Breast epithelium (tissue), 4 donors: Measurements from ENCODE around the gene GPR52. TPM values are rescaled to one million over a fixed set of nuclear protein-coding genes. Genes with fewer than 3 reads are reported as not detected.

Experiments used
- DNase-seq, 2 donors: peaks; one replicate each; pipeline ENCODE4 v3.0.0-alpha.2; 2019; ENCODE audit warnings: low spot score in 2 of 2
- H3K27ac ChIP-seq, 2 donors: fragments of 200-600 bp; sonication (generic) in 1 of 2; one replicate each; pipeline ENCODE4 v1.5.1; 2016 to 2019; ENCODE audit warnings: mild to moderate bottlenecking in 1 of 2
- H3K27me3 ChIP-seq, 2 donors: fragments of 200-600 bp; sonication (generic) in 1 of 2; one replicate each; pipeline versions ENCODE4 v1.5.1 to v1.6.0; 2017 to 2019; ENCODE audit warnings: control low read depth in 1 of 2, mild to moderate bottlenecking in 1 of 2
- H3K36me3 ChIP-seq: fragments of 200-600 bp; one replicate; pipeline ENCODE4 v1.5.1; 2019
- H3K4me1 ChIP-seq, 2 donors: fragments of 200-600 bp; sonication (generic); one replicate each; pipeline ENCODE4 v1.5.1; 2016 to 2019; ENCODE audit warnings: control low read depth in 1 of 2
- H3K4me3 ChIP-seq, 3 donors: fragments of 200-600 bp; sonication (generic); 1 replicate in 2 of 3; 2 replicates in 1 of 3; pipeline ENCODE4 v1.5.1; 2016 to 2019; ENCODE audit warnings: mild to moderate bottlenecking in 3 of 3, moderate library complexity in 2 of 3
- H3K9me3 ChIP-seq, 2 donors: fragments of 200-600 bp; sonication (generic) in 1 of 2; one replicate each; pipeline ENCODE4 v1.5.1; 2016 to 2019; ENCODE audit warnings: control low read depth in 1 of 2
- POLR2A ChIP-seq: fragments of 450-650 bp; IDR thresholded peaks from one replicate; pipeline ENCODE4 v1.6.1; 2016; ENCODE audit warnings: antibody characterized with exemption, mild to moderate bottlenecking, moderate library complexity
- POLR2AphosphoS5 ChIP-seq, 3 donors: sonication (generic); formaldehyde crosslinking; IDR thresholded peaks; one replicate each; pipeline ENCODE4 v1.6.1; 2017; ENCODE audit warnings: antibody characterized with exemption in 3 of 3
- intact Hi-C: fragments of 100-400 bp; cut with DNase I; formaldehyde crosslinking; loops from one replicate; pipeline ENCODE4 v1.15.1; 2023; ENCODE audit warnings: low total_unique reads
- total RNA-seq, 3 donors: library from RNA; depleted of rRNA; stranded (reverse); fragments of >200 nt; gene quantifications; one replicate each; pipeline ENCODE4 v1.1.0, GENCODE V29; 2016
- TF ChIP-seq, protein P1 (sequence below), 3 donors: fragments of 450-650 bp; IDR thresholded peaks; one replicate each; pipeline ENCODE4 v1.5.1; 2016 to 2017; ENCODE audit warnings: antibody characterized with exemption in 3 of 3, mild to moderate bottlenecking in 3 of 3, moderate library complexity in 3 of 3

Gene GPR52
- total RNA-seq, 3 donors from 2014 or later: 2.3 to 5.9 (median 4.3) TPM

DNA sequence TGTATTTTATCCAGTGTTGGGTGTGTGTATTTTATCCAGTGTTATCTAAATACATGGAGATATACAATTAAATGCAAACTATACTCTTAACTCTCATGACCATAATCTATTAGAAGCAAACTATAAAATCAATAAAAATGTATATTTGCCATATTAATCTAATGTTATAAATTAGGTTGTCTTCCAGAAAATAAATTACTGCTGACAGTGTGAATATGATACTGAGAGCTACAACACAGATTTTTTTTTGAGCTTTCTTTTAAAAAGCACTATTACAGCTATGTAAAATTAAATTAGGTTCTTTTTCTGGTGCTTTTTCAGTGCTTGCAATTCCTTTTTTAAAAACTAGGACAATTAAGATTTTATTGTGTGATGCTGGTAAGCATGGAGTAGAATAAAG, 19.0 kb upstream of the GPR52 start:
- TF ChIP-seq, protein P1, sequence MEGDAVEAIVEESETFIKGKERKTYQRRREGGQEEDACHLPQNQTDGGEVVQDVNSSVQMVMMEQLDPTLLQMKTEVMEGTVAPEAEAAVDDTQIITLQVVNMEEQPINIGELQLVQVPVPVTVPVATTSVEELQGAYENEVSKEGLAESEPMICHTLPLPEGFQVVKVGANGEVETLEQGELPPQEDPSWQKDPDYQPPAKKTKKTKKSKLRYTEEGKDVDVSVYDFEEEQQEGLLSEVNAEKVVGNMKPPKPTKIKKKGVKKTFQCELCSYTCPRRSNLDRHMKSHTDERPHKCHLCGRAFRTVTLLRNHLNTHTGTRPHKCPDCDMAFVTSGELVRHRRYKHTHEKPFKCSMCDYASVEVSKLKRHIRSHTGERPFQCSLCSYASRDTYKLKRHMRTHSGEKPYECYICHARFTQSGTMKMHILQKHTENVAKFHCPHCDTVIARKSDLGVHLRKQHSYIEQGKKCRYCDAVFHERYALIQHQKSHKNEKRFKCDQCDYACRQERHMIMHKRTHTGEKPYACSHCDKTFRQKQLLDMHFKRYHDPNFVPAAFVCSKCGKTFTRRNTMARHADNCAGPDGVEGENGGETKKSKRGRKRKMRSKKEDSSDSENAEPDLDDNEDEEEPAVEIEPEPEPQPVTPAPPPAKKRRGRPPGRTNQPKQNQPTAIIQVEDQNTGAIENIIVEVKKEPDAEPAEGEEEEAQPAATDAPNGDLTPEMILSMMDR (IDR thresholded peaks at IDR 0.05): no peak
- no peak for TF ChIP-seq POLR2AphosphoS5 (IDR thresholded peaks at IDR 0.05)
- no peak for TF ChIP-seq POLR2A
- Histone ChIP-seq H3K36me3 (no peaks in the 10 kb centered on the region), H3K9me3 (no peaks in the 10 kb centered on the region), H3K4me3 (no peak overlapping the region), H3K27ac (no peak overlapping the region), H3K4me1 (no peaks in the 10 kb centered on the region), H3K27me3 (no peaks in the 10 kb centered on the region)
- no peak for DNase-seq
- intact Hi-C loops: no loop called here

GRCh38 chr1:174433451-174433850, 14.3 kb upstream of the GPR52 start:
- Histone ChIP-seq H3K27ac (no peak overlapping the region), H3K36me3 (no peaks in the 10 kb centered on the region), H3K4me3 (no peak overlapping the region), H3K27me3 (no peaks in the 10 kb centered on the region), H3K4me1 (no peaks in the 10 kb centered on the region), H3K9me3 (no peaks in the 10 kb centered on the region)
- TF ChIP-seq POLR2A (no peak), POLR2AphosphoS5 (IDR thresholded peaks at IDR 0.05) (no peak)
- TF ChIP-seq, protein P1 (IDR thresholded peaks at IDR 0.05): no peak
- DNase-seq: no peak
- intact Hi-C loops: loop anchor here (10.0 kb wide), 1 partner anchor 1479 kb away; no protein-coding TSS in a partner anchor

DNA sequence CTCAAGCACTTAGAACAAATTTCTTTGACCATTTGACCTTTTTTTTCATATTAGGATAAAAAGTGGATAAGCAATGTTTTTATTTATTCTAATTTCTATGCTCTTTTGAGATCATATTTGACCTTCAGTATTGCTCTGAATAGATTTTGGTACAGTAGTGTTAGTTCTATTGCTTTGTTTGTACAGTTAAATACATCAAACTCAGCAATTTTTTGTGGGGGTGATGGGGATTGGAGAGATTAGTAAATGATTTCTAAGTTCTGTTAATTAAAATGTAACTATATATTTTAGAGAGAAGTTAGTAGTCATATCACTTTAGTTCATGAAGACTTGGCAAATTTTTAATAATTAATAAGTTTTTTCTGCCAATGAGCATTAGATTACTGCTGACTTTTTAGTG, 2.4 kb upstream of the GPR52 start:
- no peak overlapping the region for H3K27ac ChIP-seq
- no peaks in the 10 kb centered on the region for H3K4me1 ChIP-seq
- intact Hi-C loops: no loop called here
- DNase-seq: no peak
- H3K4me3 ChIP-seq: no peak overlapping the region
- TF ChIP-seq POLR2AphosphoS5 (IDR thresholded peaks at IDR 0.05): no peak
- TF ChIP-seq, protein P1 (IDR thresholded peaks at IDR 0.05): no peak
- no peak for TF ChIP-seq POLR2A
- H3K9me3 ChIP-seq: peaks cover 0 to 5% of the 10 kb centered on the region in 2 donors
- no peaks in the 10 kb centered on the region for H3K27me3 ChIP-seq
- no peaks in the 10 kb centered on the region for H3K36me3 ChIP-seq

DNA sequence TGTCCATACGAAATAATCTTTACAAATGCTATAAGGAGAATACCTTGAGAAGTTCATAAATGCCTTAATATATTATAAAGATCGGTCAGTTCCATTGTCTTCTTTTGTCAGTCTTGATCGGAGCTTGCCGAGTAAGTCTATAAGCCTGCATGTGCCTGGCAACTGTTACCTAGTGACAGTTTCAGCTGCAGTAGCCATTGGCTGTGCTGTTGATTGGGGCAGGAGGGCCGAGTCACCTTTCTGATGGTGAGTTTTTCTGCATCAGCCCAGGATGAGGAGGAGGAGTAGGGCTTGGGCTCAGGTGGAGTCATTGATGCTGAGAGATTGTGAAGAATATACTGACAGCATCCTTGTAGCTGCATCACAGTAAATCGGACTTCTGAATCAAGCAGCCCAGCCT, 1.9 kb upstream of the GPR52 start:
- peaks cover 0 to 5% of the 10 kb centered on the region in 2 donors for H3K9me3 ChIP-seq
- intact Hi-C loops: no loop called here
- H3K36me3 ChIP-seq: no peaks in the 10 kb centered on the region
- no peaks in the 10 kb centered on the region for H3K4me1 ChIP-seq
- H3K27me3 ChIP-seq: no peaks in the 10 kb centered on the region
- no peak for TF ChIP-seq POLR2AphosphoS5 (IDR thresholded peaks at IDR 0.05)
- no peak for TF ChIP-seq POLR2A
- TF ChIP-seq, protein P1 (IDR thresholded peaks at IDR 0.05): no peak
- H3K4me3 ChIP-seq: no peak overlapping the region
- no peak for DNase-seq
- no peak overlapping the region for H3K27ac ChIP-seq

- Histone ChIP-seq H3K4me1 (no peaks in the 10 kb centered on the region), H3K9me3 (peaks cover 0 to 4% of the 10 kb centered on the region in 2 donors), H3K4me3 (no peak overlapping the region), H3K27me3 (no peaks in the 10 kb centered on the region), H3K27ac (no peak overlapping the region), H3K36me3 (no peaks in the 10 kb centered on the region)
- TF ChIP-seq POLR2A (no peak), POLR2AphosphoS5 (IDR thresholded peaks at IDR 0.05) (no peak)
- TF ChIP-seq, protein P1 (IDR thresholded peaks at IDR 0.05): no peak
- intact Hi-C loops: no loop called here
- DNase-seq: no peak
These were observed 743 bp downstream of the GPR52 start for GRCh38 chr1:174448531-174448883.
